Putamen (tissue), 1 donor: ENCODE data around the gene NCKAP5.

ENCODE experiments used
- DNase-seq: peaks from one replicate; pipeline ENCODE4 v3.0.0-alpha.2; 2016; ENCODE audit warnings: low spot score

Gene NCKAP5

DNA sequence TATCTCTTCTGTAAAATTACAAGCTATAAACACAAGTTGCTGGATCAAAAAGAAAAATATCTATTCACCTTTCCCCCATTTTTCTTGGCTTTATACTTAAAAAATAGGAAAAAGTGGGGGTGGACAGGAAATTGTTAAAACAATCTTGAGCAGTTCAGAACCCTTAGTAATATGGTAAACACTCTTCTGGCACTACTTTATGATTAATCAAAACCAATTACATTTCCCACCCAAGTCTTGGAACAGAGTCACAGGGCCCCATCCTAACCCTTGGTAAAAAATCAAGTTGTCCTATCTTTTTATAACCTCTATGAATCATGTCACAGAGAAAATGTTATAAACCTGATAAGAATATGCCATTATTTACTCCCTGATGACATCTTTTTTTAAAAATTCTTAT, 570.0 kb downstream of the NCKAP5 start:
- no peak for DNase-seq

DNA sequence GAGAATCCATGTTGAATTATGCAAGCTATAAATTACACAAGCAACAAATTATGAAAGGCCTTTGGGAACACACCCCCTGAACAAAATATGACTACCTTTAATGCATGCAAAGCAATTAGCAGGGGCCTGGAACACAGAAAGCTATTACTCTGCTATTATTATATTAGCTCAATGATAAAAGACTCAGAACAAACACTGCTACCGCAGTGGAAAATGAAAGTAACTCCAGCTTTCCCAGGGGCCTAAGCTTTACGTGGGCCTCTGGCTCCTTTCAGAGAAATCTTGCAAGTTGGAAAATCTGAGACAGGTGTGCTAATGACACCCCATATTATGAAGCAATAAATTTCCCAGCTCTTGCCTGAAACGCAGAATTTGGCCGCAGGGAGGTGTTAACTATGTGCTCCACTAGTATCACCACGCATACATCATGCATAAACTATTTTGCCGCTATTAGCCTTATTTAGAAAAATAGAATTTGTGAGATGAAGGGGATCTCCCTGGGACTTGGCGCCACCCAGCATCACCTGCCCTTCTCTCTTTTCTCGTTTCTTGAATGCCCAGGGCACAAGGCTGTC, 576.7 kb downstream of the NCKAP5 start:
- DNase-seq, result no peak

GRCh38 chr2:132984731-132985130, 583.5 kb downstream of the NCKAP5 start:
- DNase-seq, result no peak

GRCh38 chr2:132980304-132980703, 588.0 kb downstream of the NCKAP5 start:
- no peak for DNase-seq

DNA sequence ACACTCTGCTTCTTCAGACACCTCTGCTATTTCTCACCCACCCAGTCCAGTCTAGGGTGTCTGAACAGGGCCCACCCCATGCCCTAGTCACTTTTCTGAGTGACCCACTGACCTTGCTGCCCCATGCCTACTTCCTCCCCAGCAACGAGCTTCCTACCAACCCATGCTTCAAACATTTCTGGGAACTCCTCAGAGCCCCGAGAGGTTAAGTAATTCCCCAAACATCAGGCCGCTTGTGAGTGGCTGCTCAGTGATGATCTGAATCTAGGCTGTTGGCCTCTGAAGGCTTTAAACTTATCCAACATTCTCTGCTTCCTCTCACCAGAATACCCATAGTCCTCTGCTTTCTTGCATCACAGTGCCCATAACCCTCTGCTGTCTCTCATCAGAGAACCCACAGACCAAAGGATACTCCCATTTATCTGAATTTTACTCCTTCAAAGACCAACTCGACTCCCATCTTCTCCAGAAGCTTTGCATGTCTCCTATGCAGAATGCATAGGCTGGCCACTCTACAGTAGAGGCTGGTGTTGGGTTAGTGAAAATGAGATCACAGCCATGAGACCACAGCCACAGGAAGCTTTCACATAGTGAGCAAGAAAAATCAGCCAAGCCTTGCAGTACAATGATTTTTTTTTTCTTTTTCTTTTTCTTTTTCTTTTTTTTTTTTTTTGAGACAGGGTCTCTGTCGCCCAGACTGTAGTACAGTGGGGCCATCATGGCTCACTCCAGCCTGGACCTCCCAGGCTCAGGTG, 588.7 kb downstream of the NCKAP5 start:
- DNase-seq, result no peak

- DNase-seq, result peak; percentile 17
These were observed 589.4 kb downstream of the NCKAP5 start for GRCh38 chr2:132978840-132979239.

DNA sequence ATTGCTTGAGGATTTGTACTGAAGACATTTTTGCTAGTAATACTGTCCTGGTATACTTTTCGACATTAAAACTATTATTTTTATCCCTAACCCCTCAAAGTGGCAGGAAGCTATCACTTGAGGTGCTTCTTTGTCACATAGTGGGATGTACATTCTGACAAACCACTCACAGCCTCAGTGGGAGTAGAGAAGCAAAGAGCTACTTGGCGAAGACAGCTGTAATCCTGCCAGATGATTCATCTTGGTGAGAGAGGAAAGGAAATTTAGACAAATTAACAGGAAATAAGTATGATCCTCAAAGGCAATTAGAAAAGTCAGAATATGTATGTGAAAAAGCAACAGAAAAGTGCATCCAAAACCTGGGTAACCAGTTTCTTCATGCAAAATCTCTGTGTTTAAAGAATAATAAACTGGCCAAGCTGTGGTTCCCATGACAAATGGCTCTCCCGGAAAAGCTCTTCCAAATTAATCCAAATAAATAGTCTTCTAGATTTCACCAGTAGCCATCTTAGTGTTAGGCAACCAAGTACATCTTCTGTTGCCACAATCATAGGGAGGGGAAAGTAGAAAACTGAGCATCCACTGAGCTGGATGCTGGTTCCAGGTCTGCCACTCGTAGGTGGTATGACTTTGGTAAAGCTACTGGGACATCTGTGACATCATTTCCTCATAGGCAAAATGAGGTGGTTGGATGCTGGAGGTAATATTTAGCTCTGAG, 590.3 kb downstream of the NCKAP5 start:
- DNase-seq, result peak; percentile 70

GRCh38 chr2:132975193-132976105, 592.8 kb downstream of the NCKAP5 start:
- DNase-seq, result no peak

- no peak for DNase-seq
These were observed 593.7 kb downstream of the NCKAP5 start for GRCh38 chr2:132974467-132975095.

- DNase-seq, result no peak
These were observed 596.8 kb downstream of the NCKAP5 start for GRCh38 chr2:132971310-132972061.

DNA sequence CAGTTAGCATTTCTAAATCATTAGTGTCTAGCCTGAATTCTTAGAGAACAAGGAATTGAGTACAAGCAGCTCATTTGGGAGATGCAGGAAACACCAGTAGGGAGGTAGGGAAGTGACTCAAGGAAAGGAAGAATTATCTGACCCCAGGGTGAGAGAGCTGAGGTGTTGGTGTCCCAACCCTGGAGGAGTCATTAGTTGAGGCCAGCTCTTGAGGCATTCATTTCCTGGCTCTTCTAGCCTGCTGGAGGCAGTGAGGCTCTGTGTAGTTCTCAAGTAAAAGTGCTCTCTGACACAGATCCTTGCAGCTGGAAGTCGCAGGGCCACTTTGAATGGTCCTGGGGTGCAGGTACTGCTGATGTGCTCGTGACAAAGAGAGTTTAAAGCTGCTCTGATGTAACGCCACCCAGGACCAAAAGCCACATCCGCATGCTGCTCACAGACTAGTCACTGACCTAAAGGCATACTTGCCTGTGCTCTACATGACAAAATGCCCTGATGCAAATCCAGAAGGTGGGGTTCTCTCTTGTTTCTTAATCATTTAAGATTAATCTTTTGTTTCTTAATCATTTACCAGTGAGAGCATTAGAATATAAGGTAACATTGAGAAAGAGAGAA, 598.8 kb downstream of the NCKAP5 start:
- DNase-seq, result no peak

DNA sequence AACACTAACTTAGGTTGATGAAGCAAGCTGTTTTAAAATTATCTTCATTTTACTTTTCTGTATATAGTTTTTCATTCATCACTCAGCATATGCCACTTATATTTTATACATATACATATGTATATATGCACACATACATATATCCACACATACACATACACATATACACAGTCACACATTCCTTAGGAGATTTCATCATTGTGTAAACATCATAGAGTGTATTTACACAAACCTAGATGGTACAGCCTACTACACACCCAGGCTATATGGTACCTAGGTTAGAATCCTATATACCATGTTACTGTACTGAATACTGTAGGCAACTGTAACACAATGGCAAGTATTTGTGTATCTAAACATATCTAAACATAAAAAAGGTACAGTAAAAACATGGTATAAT, 602.8 kb downstream of the NCKAP5 start:
- DNase-seq, result no peak

DNA sequence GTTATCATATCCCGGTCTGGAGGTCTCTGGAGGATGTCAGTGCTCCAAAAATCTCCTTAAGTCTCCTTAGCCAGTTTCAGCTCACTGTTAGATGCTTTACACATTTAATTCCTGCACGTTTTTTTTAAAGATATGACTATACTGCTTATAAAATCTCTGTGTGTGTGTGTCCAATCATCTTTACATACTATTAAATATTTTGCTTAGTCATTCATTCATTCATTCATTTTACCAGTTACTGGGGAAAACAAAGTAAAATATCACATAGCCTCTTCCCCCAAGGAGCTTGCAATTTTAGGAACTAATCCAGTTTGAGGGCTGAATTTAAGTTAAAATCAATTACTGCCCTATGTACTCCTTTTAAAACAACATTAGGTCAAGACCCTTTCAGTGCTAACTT, 605.1 kb downstream of the NCKAP5 start:
- no peak for DNase-seq

- no peak for DNase-seq
These were observed 609.4 kb downstream of the NCKAP5 start for GRCh38 chr2:132958887-132959286.

DNA sequence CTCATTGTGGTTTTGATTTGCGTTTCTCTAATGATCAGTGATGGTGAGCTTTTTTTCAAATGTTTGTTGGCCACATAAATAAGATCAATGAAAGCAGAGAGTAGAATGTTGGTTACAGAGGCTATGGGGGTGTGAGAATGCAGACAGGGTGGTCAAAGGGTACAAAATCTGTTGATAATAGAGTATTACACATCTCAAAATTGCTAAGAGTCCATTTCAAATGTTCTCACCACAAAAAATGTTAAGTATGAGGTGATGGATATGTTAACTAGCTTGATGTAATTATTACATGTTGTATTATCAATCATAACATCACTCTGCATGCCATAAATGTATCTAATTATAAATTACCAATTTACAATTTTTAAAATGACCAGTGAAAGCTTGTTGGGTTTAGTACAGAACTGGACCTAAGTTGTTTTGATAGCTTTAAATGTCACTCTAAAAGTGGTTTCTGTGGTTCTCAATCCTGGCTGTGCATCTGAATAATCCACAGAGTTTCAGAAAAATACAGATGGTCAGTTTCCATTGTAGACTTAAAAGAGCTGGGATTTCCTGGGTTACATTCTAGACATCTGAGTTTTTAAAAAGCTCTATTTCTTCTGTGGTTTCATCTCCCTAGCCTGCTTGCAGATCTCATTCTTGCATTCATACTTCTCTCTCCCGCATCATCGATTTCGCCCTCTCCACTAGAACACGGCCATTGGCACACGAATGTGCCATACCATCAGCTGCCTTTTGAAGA, 612.2 kb downstream of the NCKAP5 start:
- DNase-seq, result no peak

DNA sequence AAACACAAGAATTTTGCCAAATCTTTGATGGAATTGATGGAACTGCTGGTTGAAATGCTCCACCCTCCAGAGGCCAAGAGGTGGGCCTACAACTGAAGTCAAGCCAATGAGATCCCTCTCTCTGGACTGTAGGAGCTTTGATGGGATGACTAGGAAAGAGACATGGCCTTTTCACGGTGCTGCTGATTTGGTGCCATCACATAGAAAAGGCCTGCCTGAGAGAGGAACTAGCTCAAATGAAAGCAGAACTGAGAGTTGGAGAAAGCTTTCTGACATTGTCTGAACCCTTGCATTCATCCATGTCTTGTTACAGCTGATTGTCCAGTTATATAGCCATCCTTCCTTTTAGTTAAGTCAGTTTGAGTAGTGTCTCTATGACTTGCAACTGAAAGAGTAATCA, 614.5 kb downstream of the NCKAP5 start:
- DNase-seq, result no peak

DNA sequence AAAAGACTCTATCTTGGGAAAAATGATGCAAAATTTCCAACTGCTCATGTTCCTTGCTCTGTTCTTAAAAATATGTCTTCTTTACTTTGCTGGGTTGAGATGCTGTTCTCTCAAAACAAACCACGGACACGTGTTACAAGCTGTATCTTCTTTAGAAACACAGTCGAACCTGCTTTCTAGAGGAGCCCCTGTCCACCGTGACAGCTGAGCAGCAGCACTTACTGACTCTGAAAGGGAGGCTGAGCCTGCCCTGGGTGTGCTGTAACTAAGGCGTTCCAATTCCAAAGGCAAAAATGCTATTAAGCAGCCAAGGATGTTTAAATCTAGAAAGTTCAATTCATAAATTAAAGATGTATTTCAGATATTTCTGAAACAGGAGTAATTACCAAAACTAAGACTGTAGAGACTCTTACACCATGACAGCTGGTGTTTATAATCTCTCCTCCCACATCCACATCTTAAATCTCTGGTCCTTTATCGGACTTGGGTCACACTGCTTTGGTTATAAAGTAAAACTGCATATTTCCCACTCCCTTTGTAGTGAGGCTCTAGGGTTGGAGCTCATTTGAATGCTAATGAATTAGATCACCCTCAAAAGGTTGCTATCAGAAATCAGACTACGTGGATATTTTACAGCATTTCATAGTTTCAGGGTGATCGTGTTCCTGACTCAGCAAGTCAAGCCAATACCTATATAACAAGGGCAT, 617.1 kb downstream of the NCKAP5 start:
- DNase-seq, result no peak

GRCh38 chr2:132949108-132949507, 619.2 kb downstream of the NCKAP5 start:
- DNase-seq, result no peak

DNA sequence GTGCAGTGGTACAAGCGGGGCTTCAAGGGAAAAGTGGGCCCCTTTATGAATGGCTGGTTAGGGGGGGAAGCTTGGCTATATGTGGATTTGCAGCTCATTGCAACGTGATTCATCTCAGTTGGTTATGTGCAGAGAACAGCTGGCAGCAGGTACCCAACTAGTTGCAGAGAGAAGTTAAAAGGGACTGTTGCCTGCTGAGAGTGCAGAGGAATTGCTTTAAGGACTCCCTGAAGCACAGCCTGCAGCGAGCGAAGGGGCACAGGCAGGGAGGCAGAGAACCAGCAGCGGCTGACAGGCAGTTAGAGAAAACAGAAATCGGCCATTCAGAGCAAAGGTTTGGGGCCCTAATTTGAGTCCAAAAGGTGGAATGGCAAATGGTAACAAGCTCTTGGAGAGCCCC, 620.1 kb downstream of the NCKAP5 start:
- no peak for DNase-seq
